HG02973 (cell line): ENCODE data around the gene GGT7.

Source experiments
- ATAC-seq: cut with Tn5 transposase; IDR thresholded peaks from one replicate; pipeline ENCODE4 v1.9.1; 2021; ENCODE audit warnings: moderate library complexity; ENCODE audit not compliant: unreplicated experiment

Gene GGT7

GRCh38 chr20:34797012-34797995 is 75.4 kb downstream of the GGT7 start:
- no peak for ATAC-seq
